Ascending aorta (tissue), 2 donors: Measurements from ENCODE around the gene EZR. TPM values are rescaled to one million over a fixed set of nuclear protein-coding genes. Genes with fewer than 3 reads are reported as not detected.

Source experiments
- DNase-seq, 2 donors: peaks; one replicate each; pipeline ENCODE4 v3.0.0-alpha.2; 2019; ENCODE audit warnings: low spot score in 2 of 2
- H3K27ac ChIP-seq, 2 donors: fragments of 200-600 bp; sonication (generic); one replicate each; pipeline ENCODE4 v1.5.1; 2016 to 2017; ENCODE audit warnings: mild to moderate bottlenecking in 1 of 2
- H3K27me3 ChIP-seq: fragments of 200-600 bp; sonication (generic); one replicate; pipeline ENCODE4 v1.5.1; 2017
- H3K36me3 ChIP-seq, 2 donors: fragments of 200-600 bp; sonication (generic); one replicate each; pipeline ENCODE4 v1.5.1; 2016
- H3K4me1 ChIP-seq, 2 donors: fragments of 200-600 bp; sonication (generic); one replicate each; pipeline ENCODE4 v1.5.1; 2016 to 2017; ENCODE audit warnings: mild to moderate bottlenecking in 1 of 2
- H3K4me3 ChIP-seq, 2 donors: fragments of 200-600 bp; sonication (generic); one replicate each; pipeline ENCODE4 v1.5.1; 2016 to 2017; ENCODE audit warnings: mild to moderate bottlenecking in 1 of 2
- H3K9me3 ChIP-seq, 2 donors: fragments of 200-600 bp; sonication (generic); one replicate each; pipeline ENCODE4 v1.5.1; 2016
- CTCF ChIP-seq, 3 experiments: fragments of 200-600 bp in 2 of 3; fragments of 450-650 bp in 1 of 3; sonication (generic) in 2 of 3; IDR thresholded peaks; one replicate each; pipeline ENCODE4 v1.5.1; 2016 to 2019; ENCODE audit warnings: antibody characterized with exemption in 3 of 3, mild to moderate bottlenecking in 1 of 3, moderate library complexity in 1 of 3
- intact Hi-C: fragments of 100-400 bp; cut with DNase I; formaldehyde crosslinking; loops from one replicate; pipeline ENCODE4 v1.15.1; 2023
- total RNA-seq: library from RNA; depleted of rRNA; stranded (reverse); fragments of >200 nt; gene quantifications from one replicate; pipeline ENCODE4 v1.1.0, GENCODE V29; 2016

EZR gene
- total RNA-seq, 1 donor from 2014 or later, result 49.7 TPM

- intact Hi-C loops, result no loop called here
- Histone ChIP-seq H3K4me1 (no peaks in the 10 kb centered on the region), H3K27ac (no peak overlapping the region), H3K36me3 (no peaks in the 10 kb centered on the region), H3K9me3 (no peaks in the 10 kb centered on the region), H3K4me3 (no peak overlapping the region), H3K27me3 (no peaks in the 10 kb centered on the region)
- no peak for TF ChIP-seq CTCF (IDR thresholded peaks at IDR 0.05)
- no peak for DNase-seq
These were observed 42.7 kb upstream of the EZR start for GRCh38 chr6:158861686-158862381.

DNA sequence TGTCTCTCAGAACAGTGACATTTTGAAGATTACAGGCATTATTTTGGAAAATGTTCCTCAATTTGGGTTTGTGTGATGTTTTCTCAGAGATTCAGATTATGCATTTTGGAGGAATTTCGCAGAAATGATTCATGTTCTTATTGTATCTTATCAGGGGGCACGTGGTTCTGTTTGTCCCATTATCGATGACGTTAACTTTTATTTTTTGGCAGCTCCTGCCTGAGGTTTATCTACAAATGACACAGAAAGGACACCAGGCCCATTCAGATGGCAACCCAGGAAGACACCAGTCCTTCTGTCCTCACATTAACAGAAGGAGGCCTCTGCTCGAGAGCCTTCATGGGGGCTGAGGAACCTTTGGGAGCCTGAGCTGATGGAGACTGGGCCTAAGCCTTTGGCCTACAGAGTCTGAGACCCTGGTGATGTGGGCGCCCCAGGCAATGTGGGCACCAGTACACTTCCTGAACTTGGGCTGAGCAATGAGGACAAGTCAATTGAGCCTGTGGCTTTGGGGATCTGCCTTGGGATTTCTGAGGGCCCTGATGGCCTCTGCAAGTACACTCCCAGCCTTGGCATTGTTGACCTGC is 41.2 kb upstream of the EZR start:
- Histone ChIP-seq H3K27me3 (no peaks in the 10 kb centered on the region), H3K9me3 (no peaks in the 10 kb centered on the region), H3K4me3 (no peak overlapping the region), H3K36me3 (no peaks in the 10 kb centered on the region), H3K27ac (no peak overlapping the region), H3K4me1 (no peaks in the 10 kb centered on the region)
- no peak for DNase-seq
- TF ChIP-seq CTCF (IDR thresholded peaks at IDR 0.05), result no peak
- intact Hi-C loops, result no loop called here

DNA sequence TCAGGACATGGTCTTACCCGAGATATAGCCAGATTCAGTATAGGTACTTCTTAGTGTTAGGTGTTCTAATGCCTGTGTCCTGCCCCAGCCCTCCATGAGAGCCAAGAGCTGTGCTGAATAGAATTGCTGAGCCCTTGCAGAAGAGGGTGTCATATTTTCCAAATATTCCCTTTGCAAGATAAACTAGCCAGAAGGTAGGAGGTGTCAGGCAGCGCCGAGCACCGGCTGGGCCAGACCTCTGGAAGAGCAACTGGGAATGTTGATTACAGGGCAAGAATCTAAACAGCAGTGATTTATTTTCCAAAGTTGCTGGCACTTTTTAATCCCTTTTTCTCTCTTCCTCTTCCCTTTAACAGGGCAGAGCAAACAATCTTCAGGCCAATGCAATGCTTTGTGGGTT is 37.1 kb upstream of the EZR start:
- H3K4me3 ChIP-seq, result no peak overlapping the region
- no peaks in the 10 kb centered on the region for H3K9me3 ChIP-seq
- no peak for DNase-seq
- H3K27me3 ChIP-seq, result no peaks in the 10 kb centered on the region
- no peaks in the 10 kb centered on the region for H3K4me1 ChIP-seq
- intact Hi-C loops, result no loop called here
- TF ChIP-seq CTCF (IDR thresholded peaks at IDR 0.05), result no peak
- H3K27ac ChIP-seq, result no peak overlapping the region
- no peaks in the 10 kb centered on the region for H3K36me3 ChIP-seq

DNA sequence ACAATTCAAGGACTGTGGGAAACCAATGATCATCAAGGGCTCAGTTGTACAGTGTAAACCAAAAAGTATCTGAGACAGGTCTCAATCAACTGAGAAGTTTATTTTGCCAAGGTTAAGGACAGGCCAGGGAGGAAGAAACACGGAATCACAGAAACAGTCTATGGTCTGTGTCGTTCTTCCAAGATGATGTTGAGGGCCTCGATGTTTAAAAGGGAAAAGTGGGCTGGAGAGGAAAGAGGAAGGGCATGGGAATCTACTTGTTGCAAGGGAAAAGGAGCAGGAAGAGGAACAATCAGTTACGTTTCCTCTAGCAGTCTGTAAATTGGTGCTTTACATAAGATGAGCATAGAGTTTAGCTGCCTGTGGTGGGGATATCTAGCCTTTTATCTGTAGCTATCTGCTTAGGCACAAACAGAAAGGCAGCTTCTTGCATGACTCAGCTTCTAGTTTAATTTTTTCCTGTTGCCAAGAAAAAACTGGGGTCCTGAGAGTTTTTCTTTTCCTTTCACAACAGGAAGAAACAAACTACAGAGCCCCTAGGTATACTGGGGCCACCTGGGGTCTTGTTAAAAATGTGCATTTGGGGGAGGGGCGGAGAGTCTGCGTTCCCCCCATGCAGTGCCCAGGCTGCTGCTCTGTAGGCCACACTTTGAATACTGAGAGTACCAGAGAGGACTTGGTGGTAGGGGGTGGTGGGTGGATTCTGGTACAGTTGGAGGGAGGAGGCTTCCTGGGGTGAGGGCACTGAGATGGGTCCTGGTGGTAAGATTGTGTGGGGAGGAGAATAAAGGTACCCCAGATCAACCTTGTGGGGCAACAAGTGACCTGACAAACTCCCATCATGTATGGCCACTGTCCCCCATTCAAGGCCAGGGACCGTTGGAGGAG is 35.3 kb upstream of the EZR start:
- no peak overlapping the region for H3K4me3 ChIP-seq
- no peak for DNase-seq
- TF ChIP-seq CTCF (IDR thresholded peaks at IDR 0.05), result no peak
- H3K9me3 ChIP-seq, result no peaks in the 10 kb centered on the region
- no peak overlapping the region for H3K27ac ChIP-seq
- H3K4me1 ChIP-seq, result no peaks in the 10 kb centered on the region
- H3K27me3 ChIP-seq, result no peaks in the 10 kb centered on the region
- intact Hi-C loops, result no loop called here
- no peaks in the 10 kb centered on the region for H3K36me3 ChIP-seq

DNA sequence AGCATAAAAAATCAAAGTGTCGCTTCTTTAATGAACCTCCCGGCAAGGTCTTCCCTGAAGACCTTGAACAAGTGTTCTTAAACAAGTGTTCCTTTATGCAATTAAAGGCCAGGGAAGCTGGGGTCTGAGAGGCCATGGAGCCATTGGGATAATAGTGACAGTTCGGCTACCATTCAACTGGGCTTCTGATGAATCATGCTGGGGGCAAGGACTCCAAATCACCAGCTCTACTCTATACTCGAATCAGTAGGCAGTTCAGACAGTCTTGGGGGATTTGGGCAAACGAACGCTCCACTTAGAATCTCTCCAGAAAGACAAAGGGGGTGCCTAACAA is 34.7 kb upstream of the EZR start:
- Histone ChIP-seq H3K9me3 (no peaks in the 10 kb centered on the region), H3K27me3 (no peaks in the 10 kb centered on the region), H3K27ac (no peak overlapping the region), H3K36me3 (no peaks in the 10 kb centered on the region), H3K4me3 (no peak overlapping the region), H3K4me1 (no peaks in the 10 kb centered on the region)
- intact Hi-C loops, result no loop called here
- TF ChIP-seq CTCF (IDR thresholded peaks at IDR 0.05), result no peak
- DNase-seq, result no peak
